Measurements from ENCODE around the gene FAM3B.

DNA sequence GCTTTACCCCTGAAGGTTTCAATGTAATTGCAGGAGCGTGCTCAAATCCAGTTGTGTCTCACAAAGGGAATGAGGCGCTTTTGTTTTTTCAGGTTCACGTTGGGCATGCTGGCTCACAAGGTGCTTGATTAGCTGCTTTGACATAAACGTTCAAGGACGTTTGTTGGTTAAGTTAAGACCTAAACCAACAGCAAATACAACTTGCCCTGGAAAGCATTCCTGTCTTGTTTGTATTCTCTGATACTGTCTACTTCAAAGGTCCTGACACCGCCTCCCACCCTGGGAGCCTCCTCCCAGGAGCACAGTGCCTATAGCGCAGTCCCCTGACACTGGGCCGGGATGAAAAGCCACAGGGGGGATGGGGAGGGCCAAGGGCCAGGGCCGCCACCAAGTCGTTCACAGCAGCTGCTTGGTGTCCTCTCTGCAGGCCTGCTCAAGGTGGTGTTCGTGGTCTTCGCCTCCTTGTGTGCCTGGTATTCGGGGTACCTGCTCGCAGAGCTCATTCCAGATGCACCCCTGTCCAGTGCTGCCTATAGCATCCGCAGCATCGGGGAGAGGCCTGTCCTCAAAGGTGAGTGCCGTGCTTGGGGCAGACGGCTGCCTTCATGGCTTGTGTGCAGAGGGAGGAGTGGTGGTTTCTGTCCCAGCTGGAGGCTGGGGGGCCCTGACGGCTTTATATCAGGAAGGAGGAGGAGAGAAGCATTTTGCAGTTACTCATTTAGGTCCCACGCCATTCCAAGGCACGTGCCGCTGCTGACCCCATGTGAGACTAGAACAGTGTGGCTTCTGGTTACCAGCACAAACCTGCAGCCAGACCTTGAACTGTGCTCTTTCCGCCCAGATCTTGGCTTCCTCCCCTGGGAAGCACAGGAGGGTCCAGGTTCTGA is 6.1 kb downstream of the FAM3B start:
- TF ChIP-seq, protein P1, sequence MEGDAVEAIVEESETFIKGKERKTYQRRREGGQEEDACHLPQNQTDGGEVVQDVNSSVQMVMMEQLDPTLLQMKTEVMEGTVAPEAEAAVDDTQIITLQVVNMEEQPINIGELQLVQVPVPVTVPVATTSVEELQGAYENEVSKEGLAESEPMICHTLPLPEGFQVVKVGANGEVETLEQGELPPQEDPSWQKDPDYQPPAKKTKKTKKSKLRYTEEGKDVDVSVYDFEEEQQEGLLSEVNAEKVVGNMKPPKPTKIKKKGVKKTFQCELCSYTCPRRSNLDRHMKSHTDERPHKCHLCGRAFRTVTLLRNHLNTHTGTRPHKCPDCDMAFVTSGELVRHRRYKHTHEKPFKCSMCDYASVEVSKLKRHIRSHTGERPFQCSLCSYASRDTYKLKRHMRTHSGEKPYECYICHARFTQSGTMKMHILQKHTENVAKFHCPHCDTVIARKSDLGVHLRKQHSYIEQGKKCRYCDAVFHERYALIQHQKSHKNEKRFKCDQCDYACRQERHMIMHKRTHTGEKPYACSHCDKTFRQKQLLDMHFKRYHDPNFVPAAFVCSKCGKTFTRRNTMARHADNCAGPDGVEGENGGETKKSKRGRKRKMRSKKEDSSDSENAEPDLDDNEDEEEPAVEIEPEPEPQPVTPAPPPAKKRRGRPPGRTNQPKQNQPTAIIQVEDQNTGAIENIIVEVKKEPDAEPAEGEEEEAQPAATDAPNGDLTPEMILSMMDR (IDR thresholded peaks at IDR 0.05; ENCODE audit: insufficient read depth, low read length) = no peak
- TF ChIP-seq POLR2AphosphoS5 (IDR thresholded peaks at IDR 0.05; ENCODE audit: low read depth) (no peak), SPI1 (IDR thresholded peaks at IDR 0.05; ENCODE audit: borderline replicate concordance, low read depth) (no peak)
